Activated CD4-positive, CD25-positive, alpha-beta regulatory T cell treated with anti-CD3 and anti-CD28 coated beads, Interleukin-2, amount 50 U/mL, for 24 hours (primary cell): ENCODE results near the gene ZBTB3.
"Not testable (repeated sequence)": the region's sequence is repeated elsewhere in the genome, so short reads cannot be mapped to it uniquely, and the experiment has no call there.

Source experiments
- ATAC-seq, 2 donors: fragments of 150-1000 bp; cut with Tn5 transposase; one replicate each; pipeline ENCODE4 v1.10.0; 2021; ENCODE audit warnings: mild to moderate bottlenecking in 1 of 2, moderate library complexity in 1 of 2

Gene ZBTB3

GRCh38 chr11:62715150-62716130 lies 38.5 kb downstream of the ZBTB3 start:
- no peak for ATAC-seq

- ATAC-seq, result no peak
These were observed 40.6 kb downstream of the ZBTB3 start for GRCh38 chr11:62713343-62713742.

GRCh38 chr11:62712861-62713260 lies 41.1 kb downstream of the ZBTB3 start:
- no peak for ATAC-seq

- no peak for ATAC-seq
These were observed 41.6 kb downstream of the ZBTB3 start for GRCh38 chr11:62712276-62712812.

- no peak for ATAC-seq
These were observed 44.0 kb downstream of the ZBTB3 start for GRCh38 chr11:62710001-62710345.

GRCh38 chr11:62709247-62710000 lies 44.5 kb downstream of the ZBTB3 start:
- peak; percentile 84 for ATAC-seq

- peak; percentile 12 to 14 for ATAC-seq
These were observed 45.2 kb downstream of the ZBTB3 start for GRCh38 chr11:62708793-62709192.

- no peak for ATAC-seq
These were observed 45.6 kb downstream of the ZBTB3 start for GRCh38 chr11:62708392-62708791.

GRCh38 chr11:62707277-62707861 lies 46.6 kb downstream of the ZBTB3 start, which contains the start of the genes BSCL2 and GNG3:
BSCL2 (minus strand) TSS chr11:62707424; CDS start chr11:62707195, 229 bp downstream.
GNG3 (plus strand) TSS chr11:62707676; CDS start chr11:62708296, 620 bp downstream.
- ATAC-seq, result no peak

GRCh38 chr11:62706850-62707247 lies 47.1 kb downstream of the ZBTB3 start:
- no peak for ATAC-seq

GRCh38 chr11:62705880-62706849 lies 47.8 kb downstream of the ZBTB3 start:
- ATAC-seq, result peak; percentile 68 to 71

- no peak for ATAC-seq
These were observed 48.5 kb downstream of the ZBTB3 start for GRCh38 chr11:62705413-62705812.

GRCh38 chr11:62703921-62704320 lies 50.0 kb downstream of the ZBTB3 start:
- not testable (repeated sequence) for ATAC-seq

GRCh38 chr11:62702246-62702645 lies 51.7 kb downstream of the ZBTB3 start:
- no peak for ATAC-seq
